NCI-H1417 (cell line): ENCODE measurements around the gene MTUS2.

ENCODE experiments used
- DNase-seq, 3 experiments: peaks; one replicate each; lab custom pipeline; 2025; lab: John Stamatoyannopoulos, UW

The MTUS2 gene

GRCh38 chr13:28859069-28859468, 38.9 kb downstream of the MTUS2 start:
- no peak for DNase-seq

- no peak for DNase-seq
Observed at GRCh38 chr13:28859717-28860116, 39.6 kb downstream of the MTUS2 start.

GRCh38 chr13:28864544-28864943, 44.4 kb downstream of the MTUS2 start:
- DNase-seq: no peak

GRCh38 chr13:28865149-28865744, 45.1 kb downstream of the MTUS2 start:
- peak in 2 of 3 experiments; percentile 6 to 58 for DNase-seq

- no peak for DNase-seq
Observed at GRCh38 chr13:28865951-28866350, 45.8 kb downstream of the MTUS2 start.

- DNase-seq: no peak
Observed at GRCh38 chr13:28866932-28867331, 46.8 kb downstream of the MTUS2 start.

- DNase-seq: no peak
Observed at GRCh38 chr13:28867564-28867963, 47.4 kb downstream of the MTUS2 start.

- DNase-seq: no peak
Observed at GRCh38 chr13:28872427-28873176, 52.5 kb downstream of the MTUS2 start.

GRCh38 chr13:28875846-28876615, 55.9 kb downstream of the MTUS2 start:
- DNase-seq: no peak

- DNase-seq: no peak
Observed at GRCh38 chr13:28877408-28877807, 57.3 kb downstream of the MTUS2 start.

GRCh38 chr13:28885181-28885580, 65.0 kb downstream of the MTUS2 start:
- DNase-seq: no peak

GRCh38 chr13:28889086-28889732, 69.1 kb downstream of the MTUS2 start:
- DNase-seq: peak in 1 of 3 experiments; percentile 53

- peak in 1 of 3 experiments; percentile 37 for DNase-seq
Observed at GRCh38 chr13:28890712-28891111, 70.6 kb downstream of the MTUS2 start.

- no peak for DNase-seq
Observed at GRCh38 chr13:28918030-28918429, 97.9 kb downstream of the MTUS2 start.

- no peak for DNase-seq
Observed at GRCh38 chr13:28922341-28922740, 102.2 kb downstream of the MTUS2 start.

GRCh38 chr13:28935104-28935503, 115.0 kb downstream of the MTUS2 start:
- DNase-seq: no peak

- no peak for DNase-seq
Observed at GRCh38 chr13:28942906-28943305, 122.8 kb downstream of the MTUS2 start.

GRCh38 chr13:28953714-28954418, 133.7 kb downstream of the MTUS2 start:
- no peak for DNase-seq

- DNase-seq: no peak
Observed at GRCh38 chr13:28954419-28954725, 134.2 kb downstream of the MTUS2 start.

- DNase-seq: no peak
Observed at GRCh38 chr13:28954810-28955209, 134.7 kb downstream of the MTUS2 start.

- no peak for DNase-seq
Observed at GRCh38 chr13:28955264-28955966, 135.3 kb downstream of the MTUS2 start.
